ENCODE results near the gene ZNF343. TPM values are rescaled to one million over a fixed set of nuclear protein-coding genes. Genes with fewer than 3 reads are reported as not detected.

Gene ZNF343
- total and polyA plus RNA-seq, 2 experiments from 2014 or later: 2.4 to 6.4 TPM

DNA sequence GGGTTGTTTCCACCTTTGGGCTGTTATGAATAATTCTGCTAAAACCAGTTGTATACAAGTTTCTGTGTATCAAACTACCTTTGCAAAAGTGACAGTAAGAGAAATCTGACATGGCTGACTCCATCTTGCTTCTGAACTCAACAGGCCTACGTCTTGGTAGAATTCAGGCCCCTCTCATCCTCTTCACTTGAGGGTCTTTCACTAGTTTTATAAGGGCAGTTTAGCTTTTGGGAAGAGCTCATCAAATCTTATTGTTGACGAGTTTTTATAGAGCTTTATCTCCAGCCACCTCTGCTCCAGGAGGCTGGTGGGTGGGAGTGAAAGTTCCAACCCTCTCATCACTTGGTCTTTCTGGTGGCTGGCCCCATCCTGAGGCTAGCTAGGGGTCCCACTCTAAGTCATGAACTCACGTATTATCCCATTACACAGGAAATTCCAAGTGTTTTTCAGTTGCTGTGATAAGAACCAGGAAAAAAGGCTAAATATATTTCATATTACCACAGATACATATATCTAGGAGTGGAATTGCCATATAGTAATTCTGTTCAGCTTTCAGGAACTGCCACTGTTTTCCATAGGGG lies 49.7 kb downstream of the ZNF343 start:
- 0 out of 2 replicates have a peak, but pooled peaks cover 7% of the 10 kb centered on the region for H3K79me2 ChIP-seq (replicated peaks; ENCODE audit: insufficient read depth)
- Mint-ChIP-seq H3K4me1 (no peaks in the 10 kb centered on the region), H3K27ac (no peak overlapping the region), H3K36me3 (ENCODE audit: low read depth) (peaks cover 55% of the 10 kb centered on the region), H3K9me3 (no peaks in the 10 kb centered on the region; the same call in 2 of the 3 replicates), H3K27me3 (ENCODE audit: insufficient read depth, low read depth, poor library complexity) (no peaks in the 10 kb centered on the region), H3K4me3 (no peak overlapping the region)
- H3K27ac ChIP-seq (ENCODE audit: low read depth): no peak overlapping the region
- no peaks in the 10 kb centered on the region for H3K4me1 ChIP-seq (ENCODE audit: insufficient read depth)
- no peak overlapping the region for H3K4me3 ChIP-seq
- no peak overlapping the region for H2AFZ ChIP-seq
- peaks cover 14% of the 10 kb centered on the region for H4K20me1 ChIP-seq (replicated peaks; ENCODE audit: insufficient read depth)
- H3F3A ChIP-seq (replicated peaks; ENCODE audit: low read depth): peaks cover 27% of the 10 kb centered on the region; the same call in 1 of the 2 replicates
- no peaks in the 10 kb centered on the region for H3K9me2 ChIP-seq (ENCODE audit: insufficient read depth)
- no peak for DNase-seq (ENCODE audit: low spot score)
- no peak for ATAC-seq
- no peaks in the 10 kb centered on the region for H3K27me3 ChIP-seq (ENCODE audit: insufficient read depth)
- no peak for TF ChIP-seq ZNF331 (CRISPR knock-in tag; IDR thresholded peaks at IDR 0.05; ENCODE audit: low read depth)
- no peak for TF ChIP-seq ETS1 (IDR thresholded peaks at IDR 0.05)
- no peak for TF ChIP-seq CREB1 (CRISPR knock-in tag; IDR thresholded peaks at IDR 0.05; ENCODE audit: low read depth)
- no peak for TF ChIP-seq EZH2 (IDR thresholded peaks at IDR 0.05; ENCODE audit: low read depth, unreplicated experiment)
- TF ChIP-seq, protein P1, sequence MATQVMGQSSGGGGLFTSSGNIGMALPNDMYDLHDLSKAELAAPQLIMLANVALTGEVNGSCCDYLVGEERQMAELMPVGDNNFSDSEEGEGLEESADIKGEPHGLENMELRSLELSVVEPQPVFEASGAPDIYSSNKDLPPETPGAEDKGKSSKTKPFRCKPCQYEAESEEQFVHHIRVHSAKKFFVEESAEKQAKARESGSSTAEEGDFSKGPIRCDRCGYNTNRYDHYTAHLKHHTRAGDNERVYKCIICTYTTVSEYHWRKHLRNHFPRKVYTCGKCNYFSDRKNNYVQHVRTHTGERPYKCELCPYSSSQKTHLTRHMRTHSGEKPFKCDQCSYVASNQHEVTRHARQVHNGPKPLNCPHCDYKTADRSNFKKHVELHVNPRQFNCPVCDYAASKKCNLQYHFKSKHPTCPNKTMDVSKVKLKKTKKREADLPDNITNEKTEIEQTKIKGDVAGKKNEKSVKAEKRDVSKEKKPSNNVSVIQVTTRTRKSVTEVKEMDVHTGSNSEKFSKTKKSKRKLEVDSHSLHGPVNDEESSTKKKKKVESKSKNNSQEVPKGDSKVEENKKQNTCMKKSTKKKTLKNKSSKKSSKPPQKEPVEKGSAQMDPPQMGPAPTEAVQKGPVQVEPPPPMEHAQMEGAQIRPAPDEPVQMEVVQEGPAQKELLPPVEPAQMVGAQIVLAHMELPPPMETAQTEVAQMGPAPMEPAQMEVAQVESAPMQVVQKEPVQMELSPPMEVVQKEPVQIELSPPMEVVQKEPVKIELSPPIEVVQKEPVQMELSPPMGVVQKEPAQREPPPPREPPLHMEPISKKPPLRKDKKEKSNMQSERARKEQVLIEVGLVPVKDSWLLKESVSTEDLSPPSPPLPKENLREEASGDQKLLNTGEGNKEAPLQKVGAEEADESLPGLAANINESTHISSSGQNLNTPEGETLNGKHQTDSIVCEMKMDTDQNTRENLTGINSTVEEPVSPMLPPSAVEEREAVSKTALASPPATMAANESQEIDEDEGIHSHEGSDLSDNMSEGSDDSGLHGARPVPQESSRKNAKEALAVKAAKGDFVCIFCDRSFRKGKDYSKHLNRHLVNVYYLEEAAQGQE (IDR thresholded peaks at IDR 0.05; ENCODE audit: unreplicated experiment): no peak
- no peak overlapping the region for H3K4me2 ChIP-seq
- peaks cover 42% of the 10 kb centered on the region for H3K36me3 ChIP-seq (ENCODE audit: insufficient read depth)

- no peaks in the 10 kb centered on the region for H3K27me3 ChIP-seq (ENCODE audit: insufficient read depth)
- DNase-seq (ENCODE audit: low spot score) (no peak), ATAC-seq (no peak)
- peaks cover 5% of the 10 kb centered on the region; the same call in 1 of the 2 replicates for H3F3A ChIP-seq (replicated peaks; ENCODE audit: low read depth)
- no peak overlapping the region for H3K4me3 Mint-ChIP-seq
- no peak overlapping the region for H3K27ac Mint-ChIP-seq
- H3K36me3 Mint-ChIP-seq (ENCODE audit: low read depth): peaks cover 25% of the 10 kb centered on the region
- no peak overlapping the region for H3K27ac ChIP-seq (ENCODE audit: low read depth)
- no peaks in the 10 kb centered on the region for H3K9me2 ChIP-seq (ENCODE audit: insufficient read depth)
- H3K4me3 ChIP-seq: no peak overlapping the region
- H3K79me2 ChIP-seq (replicated peaks; ENCODE audit: insufficient read depth): no peaks in the 10 kb centered on the region
- no peaks in the 10 kb centered on the region for H3K4me1 Mint-ChIP-seq
- H3K4me1 ChIP-seq (ENCODE audit: insufficient read depth): no peaks in the 10 kb centered on the region
- H3K36me3 ChIP-seq (ENCODE audit: insufficient read depth): peaks cover 11% of the 10 kb centered on the region
- peaks cover 2% of the 10 kb centered on the region for H3K27me3 Mint-ChIP-seq (ENCODE audit: insufficient read depth, low read depth, poor library complexity)
- H3K4me2 ChIP-seq: no peak overlapping the region
- no peaks in the 10 kb centered on the region; the same call in 1 of the 2 replicates for H4K20me1 ChIP-seq (replicated peaks; ENCODE audit: insufficient read depth)
- H3K9me3 Mint-ChIP-seq: no peaks in the 10 kb centered on the region; the same call in 2 of the 3 replicates
- no peak overlapping the region for H2AFZ ChIP-seq
- TF ChIP-seq EZH2phosphoT487 (IDR thresholded peaks at IDR 0.05; ENCODE audit: unreplicated experiment): no peak
- TF ChIP-seq ZNF462 (CRISPR knock-in tag; IDR thresholded peaks at IDR 0.05): no peak
- no peak for TF ChIP-seq POLR2AphosphoS5 (IDR thresholded peaks at IDR 0.05; ENCODE audit: low read depth)
- TF ChIP-seq NANOG (IDR thresholded peaks at IDR 0.05; ENCODE audit: borderline replicate concordance): no peak
- no peak for TF ChIP-seq ZNF114 (CRISPR knock-in tag; IDR thresholded peaks at IDR 0.05)
- no peak for TF ChIP-seq CREB1 (CRISPR knock-in tag; IDR thresholded peaks at IDR 0.05; ENCODE audit: low read depth)
Observed at GRCh38 chr20:2455771-2456497, 52.8 kb downstream of the ZNF343 start.
